Stimulated activated CD4-positive, alpha-beta T cell treated with anti-CD3 and anti-CD28 coated beads, TNF-alpha, amount 100 ng/mL, for 1 hour (primary cell): ENCODE measurements around the gene LGR6.
"Not testable (repeated sequence)": the region's sequence is repeated elsewhere in the genome, so short reads cannot be mapped to it uniquely, and the experiment has no call there.

Experiments used
- DNase-seq, 3 donors: peaks; one replicate each; pipeline ENCODE4 v3.0.0-alpha.2; 2020; ENCODE audit warnings: low read depth in 3 of 3, low spot score in 1 of 3

Gene LGR6

DNA sequence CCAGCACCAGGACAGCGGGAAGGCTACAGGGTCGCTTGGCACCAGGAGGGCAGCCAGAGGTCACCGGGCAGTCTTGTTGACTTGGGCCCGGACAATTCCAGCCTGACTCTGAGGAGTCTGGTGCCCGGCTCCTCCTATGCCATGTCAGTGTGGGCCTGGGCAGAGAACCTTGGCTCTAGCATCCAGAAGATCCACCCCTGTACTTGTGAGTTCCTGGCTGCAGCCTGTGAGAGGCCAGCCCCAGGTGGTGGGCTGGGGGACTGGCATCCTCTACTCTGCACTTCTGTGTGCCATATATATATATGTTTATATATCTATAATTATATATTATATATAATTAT is 21.6 kb upstream of the LGR6 start:
- DNase-seq: no peak

DNA sequence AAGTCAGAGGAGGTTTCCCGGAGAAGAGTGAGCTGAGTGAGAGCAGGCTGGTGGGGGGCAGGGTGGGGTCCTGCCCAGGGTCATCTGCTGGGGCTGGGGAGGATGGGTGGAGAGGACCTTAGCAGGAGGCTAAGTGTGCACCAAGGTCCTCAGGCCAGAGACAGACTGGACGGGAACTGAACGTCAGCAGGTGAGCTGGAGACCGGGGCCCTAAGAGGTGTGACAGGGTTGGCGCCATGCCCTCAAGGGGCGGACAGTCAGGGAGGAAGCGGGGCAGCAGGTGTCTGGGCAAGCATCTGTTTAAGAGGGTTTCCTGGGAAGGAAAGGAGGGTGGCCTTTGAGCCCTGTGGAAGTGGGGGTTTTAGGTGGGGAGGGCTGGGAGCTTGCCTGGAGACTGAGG is 19.6 kb upstream of the LGR6 start:
- no peak for DNase-seq

DNA sequence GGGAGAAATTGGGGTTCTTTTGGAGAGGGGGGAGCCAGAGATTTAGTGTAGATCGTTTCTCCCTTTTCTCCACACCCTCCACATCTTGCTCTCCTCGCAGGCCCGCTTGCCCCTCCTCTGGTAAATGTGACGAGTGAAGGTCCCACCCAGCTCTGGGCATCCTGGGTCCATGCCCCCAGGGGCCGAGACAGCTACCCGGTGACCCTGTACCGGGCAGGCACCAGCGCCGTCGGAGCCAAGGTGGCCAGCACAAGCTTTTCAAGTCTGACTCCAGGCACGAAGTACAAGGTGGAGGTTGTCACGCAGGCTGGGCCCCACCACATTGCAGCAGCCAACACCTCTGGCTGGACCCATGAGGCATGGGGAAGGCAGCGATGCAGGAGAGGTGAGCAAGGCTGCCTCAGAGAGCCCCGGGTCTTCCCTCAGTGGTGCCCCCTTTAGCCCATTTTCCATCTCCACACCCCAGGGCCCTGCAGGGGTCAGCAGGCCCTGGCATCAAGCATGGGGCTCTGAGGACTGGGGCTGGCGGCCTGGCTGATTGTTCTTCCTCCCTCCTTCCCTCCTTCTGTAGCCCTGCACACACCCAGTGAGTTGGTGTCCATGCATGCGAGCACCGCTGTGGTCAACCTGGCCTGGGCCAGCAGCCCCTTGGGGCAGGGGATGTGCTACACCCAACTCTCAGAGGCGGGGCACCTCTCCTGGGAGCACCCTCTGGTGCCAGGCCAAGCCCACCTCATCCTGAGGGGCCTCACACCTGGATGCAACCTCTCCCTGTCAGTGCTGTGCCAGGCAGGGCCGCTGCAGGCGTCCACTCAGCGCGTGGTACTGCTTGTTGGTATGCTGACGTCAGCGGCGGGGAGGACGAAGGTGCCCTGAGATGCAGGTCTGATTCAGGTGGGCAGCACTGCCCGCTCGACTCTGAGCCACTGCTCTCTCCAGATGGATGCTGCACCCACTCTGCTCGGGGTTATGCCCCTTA is 16.4 kb upstream of the LGR6 start:
- DNase-seq: no peak

GRCh38 chr1:202179828-202180750 is 13.5 kb upstream of the LGR6 start:
- DNase-seq: no peak

- not testable (repeated sequence) for DNase-seq
Observed at GRCh38 chr1:202180751-202181139, 12.9 kb upstream of the LGR6 start.

DNA sequence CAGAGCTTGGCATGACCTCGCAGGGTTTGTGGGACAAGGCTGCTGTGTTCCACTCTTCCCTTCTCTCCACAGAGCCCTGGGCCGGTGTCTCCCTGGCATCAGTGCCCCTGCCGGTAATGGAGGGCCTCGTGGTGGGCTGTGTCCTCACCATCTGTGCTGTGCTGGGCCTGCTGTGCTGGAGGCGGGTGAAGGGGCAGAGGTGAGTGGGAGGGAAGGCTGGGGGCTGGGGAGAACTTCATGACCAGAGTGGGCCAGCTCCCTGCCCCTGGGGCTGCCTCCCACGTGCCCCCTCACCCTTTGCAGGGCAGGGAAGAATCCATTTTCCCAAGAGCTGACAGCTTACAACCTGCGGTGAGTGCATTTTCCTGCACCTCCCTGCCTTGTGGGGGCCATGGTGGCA is 12.0 kb upstream of the LGR6 start:
- no peak for DNase-seq

- no peak for DNase-seq
Observed at GRCh38 chr1:202182040-202182877, 11.3 kb upstream of the LGR6 start.

DNA sequence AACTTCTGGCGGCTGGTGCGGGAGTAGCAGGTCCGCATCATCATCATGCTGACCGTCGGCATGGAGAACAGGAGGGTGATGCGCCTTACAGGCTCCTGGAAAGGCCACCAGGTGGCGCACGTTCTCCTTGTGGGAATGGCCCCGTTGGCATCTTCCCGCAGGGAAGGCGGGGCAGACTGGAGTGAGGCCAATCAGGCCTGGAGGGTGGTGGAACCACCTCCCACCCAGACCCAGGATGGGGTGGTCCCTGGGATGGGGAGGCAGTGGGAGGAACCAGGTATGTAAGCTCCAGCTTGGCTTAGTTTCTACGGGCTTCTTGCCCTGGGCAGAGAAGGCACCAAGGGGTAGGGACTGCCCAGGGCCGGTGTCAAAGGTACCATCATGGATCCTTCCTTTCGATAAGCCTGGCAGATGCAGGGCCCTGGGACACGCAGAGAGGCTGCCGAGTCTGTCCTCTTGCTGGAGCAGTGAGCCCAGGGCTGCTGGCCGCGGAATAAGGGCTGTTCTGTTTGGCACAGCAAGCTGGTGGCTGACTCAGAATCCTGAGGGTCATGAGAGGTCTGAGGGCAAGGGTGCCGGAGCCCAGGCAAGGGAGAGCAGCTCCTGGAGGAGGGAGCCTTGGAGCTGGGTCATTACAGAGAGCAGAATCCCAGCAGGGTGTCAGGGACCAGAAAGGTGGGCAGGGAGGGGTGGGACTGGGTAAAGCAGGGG is 8.7 kb upstream of the LGR6 start:
- peak in 1 of 3 donors; percentile 58 for DNase-seq

DNA sequence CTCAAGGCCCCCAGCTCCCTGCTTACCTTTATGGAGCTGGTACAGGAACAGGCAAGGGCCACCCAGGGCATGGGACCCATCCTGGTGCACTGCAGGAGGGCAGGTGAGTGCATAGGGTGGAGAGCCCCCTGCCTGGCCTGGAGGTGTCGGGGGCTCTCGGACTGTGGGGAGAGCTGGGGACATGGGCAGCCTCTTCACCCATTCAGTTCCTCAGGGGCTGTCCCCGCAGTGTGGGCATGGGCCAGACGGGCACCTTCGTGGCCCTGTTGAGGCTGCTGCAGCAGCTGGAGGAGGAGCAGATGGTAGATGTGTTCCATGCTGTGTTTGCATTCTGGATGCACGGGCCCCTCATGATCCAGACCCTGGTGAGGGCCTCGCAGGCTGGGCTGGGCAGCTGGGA is 7.3 kb upstream of the LGR6 start:
- DNase-seq: no peak

- no peak for DNase-seq
Observed at GRCh38 chr1:202187041-202187671, 6.4 kb upstream of the LGR6 start.

DNA sequence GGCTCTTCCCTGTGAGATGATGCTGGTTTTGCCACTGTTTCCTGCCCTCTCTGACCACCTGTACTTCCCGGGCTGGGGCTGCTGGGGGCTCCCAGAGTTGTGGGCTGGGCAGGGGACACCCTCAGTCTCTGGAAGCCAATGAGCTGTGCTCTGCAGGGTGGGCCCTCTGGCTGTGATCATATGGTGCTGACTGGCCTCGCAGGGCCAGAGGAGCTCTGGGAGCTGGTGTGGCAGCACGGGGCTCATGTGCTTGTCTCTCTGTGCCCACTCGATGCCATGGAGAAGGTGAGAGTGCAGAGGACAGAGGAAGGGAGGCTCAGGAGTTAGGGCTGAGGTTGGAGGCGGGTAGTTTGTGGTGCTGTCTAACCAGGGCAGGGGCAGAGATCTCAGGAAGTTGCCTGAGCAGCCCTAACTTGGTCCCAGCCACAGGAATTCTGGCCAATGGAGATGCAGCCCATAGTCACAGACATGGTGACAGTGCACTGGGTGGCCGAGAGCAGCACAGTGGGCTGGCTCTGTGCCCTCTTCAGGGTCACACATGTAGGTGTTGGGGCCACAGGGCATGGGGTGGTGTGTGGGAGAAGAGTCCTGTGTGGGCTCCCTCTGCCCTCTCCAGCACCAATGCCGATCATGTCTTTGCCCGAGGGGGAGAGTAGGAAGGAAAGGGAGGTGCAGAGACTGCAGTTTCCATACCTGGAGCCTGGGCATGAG is 5.7 kb upstream of the LGR6 start:
- no peak for DNase-seq

DNA sequence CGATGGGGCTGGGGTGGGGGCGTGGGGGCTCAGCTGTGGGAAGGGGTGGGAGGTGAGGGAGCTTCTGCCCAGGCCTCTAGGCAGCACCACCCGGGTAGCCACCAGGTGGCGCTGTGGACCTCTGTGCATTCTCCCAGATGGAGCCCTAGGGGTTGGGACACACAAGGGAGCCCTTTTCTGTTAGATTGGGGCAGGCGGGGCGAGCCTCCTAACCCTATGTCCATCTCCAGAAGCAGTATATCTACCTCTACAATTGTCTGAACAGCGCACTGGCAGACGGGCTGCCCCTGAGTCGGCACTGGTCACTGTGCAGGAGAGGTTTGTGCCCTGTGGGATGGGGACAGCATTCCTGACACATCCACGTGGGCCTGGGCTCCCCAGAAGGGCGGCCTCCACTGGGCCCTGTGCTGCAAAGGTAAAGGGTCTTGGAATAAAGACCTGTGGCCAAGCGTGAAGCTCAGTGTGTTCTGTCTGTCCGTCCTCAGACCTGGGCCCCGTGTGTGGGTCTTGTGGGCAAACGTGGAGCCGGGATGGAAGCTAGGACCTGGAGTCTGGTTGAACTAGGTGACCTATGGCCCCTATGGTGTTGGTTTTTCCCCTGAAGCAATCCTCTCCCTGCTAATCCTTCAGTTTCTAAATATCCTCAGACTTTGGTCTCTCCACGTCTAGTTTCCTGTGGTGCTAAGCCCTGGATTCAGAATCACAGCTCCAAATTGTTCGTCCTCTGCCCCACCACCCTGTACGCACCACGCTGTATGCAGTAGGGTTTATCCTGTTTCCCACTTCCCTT is 4.4 kb upstream of the LGR6 start:
- DNase-seq: peak; percentile 37 to 76 (median 54)

DNA sequence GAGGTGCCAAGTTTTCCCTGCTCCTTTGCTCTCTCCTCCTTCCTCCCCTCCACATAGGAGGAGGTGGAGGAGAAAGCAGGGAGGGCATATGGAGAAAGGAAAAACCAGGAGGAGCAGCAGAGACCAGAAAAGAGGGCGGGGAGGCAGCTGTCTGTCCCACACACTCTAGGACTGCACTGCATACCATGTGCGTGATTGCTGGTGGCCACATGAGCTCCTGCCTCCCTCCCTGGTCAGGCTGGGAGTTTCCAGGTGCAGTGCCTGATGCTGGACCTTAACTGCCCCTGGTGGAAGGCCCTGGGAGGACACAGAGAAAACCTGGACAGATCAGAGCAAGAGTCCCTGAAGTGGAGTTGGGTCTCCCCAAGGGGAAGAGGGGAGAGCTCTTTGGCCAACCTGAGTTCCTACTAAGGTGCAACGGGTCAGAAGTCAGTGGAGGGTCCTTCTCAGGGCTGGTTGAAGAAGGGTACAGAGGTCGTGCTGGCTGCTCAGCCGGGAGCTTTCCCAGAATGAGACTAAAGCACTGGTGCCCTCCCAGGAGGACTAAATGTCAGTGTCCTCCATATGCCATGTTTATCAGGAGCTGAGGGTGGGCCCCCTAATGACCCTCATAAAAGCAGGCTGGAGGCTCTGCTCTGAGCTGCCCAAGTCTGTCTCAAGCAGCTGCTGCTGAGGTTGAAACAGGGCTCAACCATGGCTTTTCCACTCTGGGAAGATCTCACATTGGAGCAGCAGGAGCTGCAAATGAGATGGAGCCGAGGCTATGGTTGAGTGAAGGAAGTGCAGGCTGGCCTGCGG is 3.5 kb upstream of the LGR6 start:
- no peak for DNase-seq

DNA sequence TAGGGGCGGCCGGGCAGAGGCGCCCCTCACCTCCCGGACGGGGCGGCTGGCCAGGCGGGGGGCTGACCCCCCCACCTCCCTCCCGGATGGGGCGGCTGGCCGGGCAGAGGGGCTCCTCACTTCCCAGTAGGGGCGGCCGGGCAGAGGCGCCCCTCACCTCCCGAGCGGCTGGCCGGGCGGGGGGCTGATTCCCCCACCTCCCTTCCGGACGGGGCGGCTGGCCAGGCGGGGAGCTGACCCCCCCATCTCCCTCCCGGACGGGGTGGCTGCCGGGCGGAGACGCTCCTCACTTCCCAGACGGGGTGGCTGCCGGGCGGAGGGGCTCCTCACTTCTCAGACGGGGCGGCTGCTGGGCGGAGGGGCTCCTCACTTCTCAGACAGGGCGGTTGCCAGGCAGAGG is 2.2 kb upstream of the LGR6 start:
- not testable (repeated sequence) for DNase-seq

DNA sequence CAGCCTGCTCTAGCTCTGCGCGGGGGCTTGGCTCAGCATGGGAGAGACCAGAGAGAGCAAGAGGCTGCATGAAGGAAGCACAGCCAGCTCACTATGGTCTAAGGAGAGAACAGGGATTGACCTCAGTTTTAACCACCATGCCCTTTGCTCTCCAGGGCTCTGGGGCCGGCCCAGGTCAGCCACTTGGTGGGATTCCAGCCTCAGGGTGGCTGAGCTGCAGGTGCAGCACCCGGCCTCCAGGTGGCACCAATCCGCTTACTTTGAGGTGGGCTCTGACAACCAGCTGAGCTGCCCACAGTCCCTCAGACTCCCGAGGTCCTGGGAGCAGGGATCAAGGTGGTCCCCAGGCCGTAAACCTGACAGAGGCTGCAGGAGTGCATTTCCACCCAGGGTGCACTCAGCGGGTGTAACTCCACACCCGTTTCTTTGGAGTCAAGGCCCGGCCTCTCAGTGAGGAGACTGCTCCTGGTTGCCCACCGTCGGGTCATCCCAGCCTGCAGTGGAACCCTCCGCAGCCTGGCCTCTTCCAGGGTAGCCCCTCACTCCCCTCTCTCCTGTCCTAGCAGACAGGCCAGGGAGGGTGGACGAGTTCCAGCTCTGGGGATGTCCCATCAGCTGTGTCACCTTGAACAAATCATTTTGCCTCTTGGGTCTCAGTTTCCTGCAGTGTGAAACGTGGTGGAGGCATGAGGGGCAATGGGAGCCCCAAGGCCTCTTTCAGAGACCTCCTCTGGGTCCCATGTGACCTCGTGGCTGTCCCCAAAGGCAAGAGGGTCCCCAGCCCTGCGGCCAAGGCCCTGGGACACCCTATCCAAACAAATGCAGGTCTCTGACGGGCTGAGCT is 607 bp upstream of the LGR6 start:
- DNase-seq: peak in 1 of 3 donors; percentile 41

DNA sequence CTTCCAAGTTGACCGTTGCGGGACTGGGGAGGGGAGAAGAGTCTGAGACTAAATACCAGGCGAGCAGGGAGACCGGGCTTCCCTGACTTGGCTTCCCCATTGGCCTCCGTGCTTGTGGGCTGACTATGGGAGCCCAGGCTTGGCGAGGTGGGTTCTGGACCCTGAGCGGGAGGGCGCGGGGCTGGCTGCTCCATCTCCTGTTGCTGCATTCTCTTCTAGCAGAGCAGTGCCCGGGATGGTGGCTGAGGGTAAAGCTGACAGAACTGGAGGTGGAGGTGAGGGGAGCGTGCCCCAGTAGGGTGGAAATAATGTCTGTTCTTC is 689 bp downstream of the LGR6 start:
- no peak for DNase-seq
